NCI-H1436 (cell line): ENCODE measurements around the gene SLC24A5.

Experiments
- DNase-seq: peaks from one replicate; lab custom pipeline; 2025; lab: John Stamatoyannopoulos, UW

SLC24A5 gene

GRCh38 chr15:48112242-48112641 lies 8.5 kb upstream of the SLC24A5 start:
- DNase-seq: peak; percentile 25

- no peak for DNase-seq
These were observed 1.5 kb upstream of the SLC24A5 start for GRCh38 chr15:48119277-48119676.

- no peak for DNase-seq
These were observed 1.1 kb downstream of the SLC24A5 start for GRCh38 chr15:48121849-48122248.

- DNase-seq: no peak
These were observed 6.0 kb downstream of the SLC24A5 start for GRCh38 chr15:48126667-48127355.

DNA sequence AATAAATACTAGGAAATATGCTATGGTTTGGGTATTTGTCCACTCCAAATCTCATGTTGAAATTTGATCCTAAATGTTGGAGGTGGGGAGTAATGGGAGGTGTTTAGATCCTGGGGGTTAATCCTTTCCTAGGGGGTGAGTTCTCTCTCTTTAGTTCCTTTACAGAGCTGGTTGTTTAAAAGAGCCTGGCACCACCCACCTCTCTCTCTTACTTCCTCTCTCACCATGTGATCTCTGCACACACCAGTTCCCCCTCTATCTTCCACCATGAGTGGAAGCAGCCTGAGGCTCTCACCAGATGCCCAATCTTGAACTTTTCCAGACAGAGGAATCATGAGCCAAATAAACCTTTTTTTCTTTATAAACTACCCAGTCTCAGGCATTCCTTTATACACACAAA lies 10.5 kb downstream of the SLC24A5 start:
- DNase-seq: no peak

- DNase-seq: no peak
These were observed 12.1 kb downstream of the SLC24A5 start for GRCh38 chr15:48132874-48133273.

DNA sequence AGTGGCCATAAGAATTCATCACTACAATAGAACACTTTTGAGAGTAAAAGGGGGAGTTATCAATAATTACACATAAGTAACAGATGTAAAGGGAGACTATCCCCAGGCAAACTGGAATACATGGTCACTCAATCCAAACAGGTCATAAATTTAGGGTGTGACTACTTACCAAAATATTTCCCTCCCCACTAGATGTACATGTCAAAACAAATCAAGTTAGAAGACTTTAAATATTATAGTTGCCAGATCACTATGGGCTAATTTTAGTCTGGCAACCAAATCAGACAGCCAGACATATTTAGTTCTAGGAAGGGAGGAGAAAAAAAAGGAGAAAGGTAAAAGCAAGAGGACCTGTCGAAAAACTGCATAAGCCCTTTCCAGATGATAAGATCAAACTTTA lies 23.1 kb downstream of the SLC24A5 start:
- DNase-seq: no peak

DNA sequence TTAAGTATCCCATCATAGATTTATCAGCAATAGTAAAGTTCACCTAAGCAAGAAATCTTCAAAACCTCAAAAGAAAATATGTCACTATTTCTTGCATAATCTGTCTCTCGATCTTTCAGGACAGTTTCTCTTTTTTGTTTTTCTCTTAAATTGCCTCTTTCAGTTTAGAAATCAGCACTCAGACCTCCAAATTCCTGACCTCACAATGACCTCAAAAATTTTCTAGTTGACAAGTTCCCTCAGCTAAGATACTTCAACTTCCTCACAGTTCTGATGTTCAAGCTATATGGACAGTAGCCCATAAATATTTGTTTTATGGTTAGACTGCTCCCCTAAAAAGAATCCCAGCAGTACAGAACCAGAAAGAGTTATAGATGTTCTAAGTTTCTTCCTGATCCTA lies 24.1 kb downstream of the SLC24A5 start:
- DNase-seq: no peak

DNA sequence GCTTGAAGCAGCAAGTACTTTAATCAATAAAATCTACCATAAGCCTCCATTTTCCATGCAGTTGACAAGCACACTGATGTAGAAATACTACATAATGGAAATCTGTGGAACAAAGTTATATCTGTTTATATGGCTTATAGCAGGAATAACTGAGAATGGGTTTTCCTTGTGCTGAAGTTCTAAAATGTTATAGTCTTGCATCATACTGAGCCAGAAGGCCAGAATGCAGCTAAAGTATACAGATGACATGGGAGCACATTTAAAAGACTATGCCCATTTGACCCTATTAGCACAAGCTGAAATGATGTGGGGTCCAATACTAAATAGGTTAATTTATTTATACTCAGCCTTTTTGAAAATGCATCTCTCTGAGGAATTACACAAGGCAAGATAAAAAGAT lies 25.1 kb downstream of the SLC24A5 start:
- DNase-seq: no peak

GRCh38 chr15:48147358-48147757 lies 26.6 kb downstream of the SLC24A5 start:
- DNase-seq: no peak

DNA sequence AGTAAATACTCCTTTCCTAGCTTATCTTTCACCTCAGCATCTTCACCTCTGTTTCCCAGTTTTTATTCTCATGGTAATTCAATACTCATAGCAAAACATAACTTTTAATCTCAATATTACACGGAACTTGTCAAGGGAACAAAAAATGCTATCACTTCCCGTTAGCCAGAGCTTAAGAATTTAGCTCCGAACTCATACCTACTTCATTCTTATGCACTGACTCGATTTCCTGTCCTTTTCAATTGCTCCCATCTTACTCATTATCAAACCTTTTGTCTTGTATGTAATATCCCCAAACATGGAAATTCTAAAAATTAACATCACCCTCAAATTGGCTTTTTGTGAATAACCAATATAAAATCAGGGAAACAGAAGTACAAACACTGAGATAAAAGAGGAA lies 29.1 kb downstream of the SLC24A5 start:
- DNase-seq: no peak

DNA sequence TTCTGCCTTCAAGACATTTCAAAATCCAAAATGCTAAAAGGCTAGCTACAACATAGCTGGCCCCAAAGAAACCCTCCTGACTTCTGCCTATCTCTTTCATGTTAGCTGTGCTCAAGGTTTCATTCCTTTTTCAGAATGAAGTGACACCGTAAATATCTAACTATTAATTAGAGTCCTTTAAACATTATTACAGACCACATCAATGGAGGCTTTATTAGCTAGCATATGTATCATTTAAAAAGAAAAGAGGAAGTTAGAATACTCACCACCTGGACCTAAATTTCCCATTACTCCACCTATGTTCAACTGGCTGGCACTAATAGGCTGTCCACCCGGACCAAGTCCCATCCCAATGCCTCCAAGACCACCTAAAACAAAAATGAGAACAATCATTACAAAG lies 32.7 kb downstream of the SLC24A5 start:
- no peak for DNase-seq

DNA sequence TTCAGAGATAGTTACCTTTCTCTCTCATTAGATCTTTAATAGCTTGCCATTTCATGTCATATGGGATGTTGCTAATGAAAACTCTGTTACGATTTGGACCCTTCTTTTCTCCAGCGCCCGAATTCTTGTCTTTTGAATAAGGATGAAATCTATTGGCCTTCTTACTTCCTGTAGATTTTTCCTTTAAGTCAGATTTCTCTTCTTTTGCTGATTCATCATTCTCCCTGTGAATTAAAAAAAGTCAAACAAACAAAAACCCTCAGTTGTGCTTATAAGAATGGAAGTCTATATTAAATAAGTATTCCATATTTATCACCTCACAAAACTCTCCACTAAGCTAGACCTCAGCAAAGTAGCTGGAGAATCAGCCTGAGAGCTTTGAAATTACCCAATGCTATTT lies 47.8 kb downstream of the SLC24A5 start:
- no peak for DNase-seq

DNA sequence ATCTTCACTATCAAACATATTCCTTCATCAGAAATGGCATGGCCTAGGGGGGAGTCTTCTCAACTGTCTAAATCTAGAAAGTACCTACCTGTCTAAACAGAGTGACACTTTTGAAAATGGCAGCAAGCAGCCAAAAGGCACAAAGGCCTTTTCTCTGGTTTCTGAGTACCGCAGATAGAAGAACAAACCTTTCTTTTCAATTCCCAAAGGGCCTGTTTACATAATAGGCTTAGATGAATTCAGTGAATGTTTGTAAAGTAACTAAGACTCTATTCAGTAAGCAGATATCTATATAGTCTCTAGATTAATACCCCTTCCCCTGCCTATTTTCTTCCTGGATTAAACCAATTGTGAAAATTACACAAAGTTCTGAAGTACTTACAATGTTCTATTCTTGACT lies 50.2 kb downstream of the SLC24A5 start:
- peak; percentile 22 for DNase-seq

DNA sequence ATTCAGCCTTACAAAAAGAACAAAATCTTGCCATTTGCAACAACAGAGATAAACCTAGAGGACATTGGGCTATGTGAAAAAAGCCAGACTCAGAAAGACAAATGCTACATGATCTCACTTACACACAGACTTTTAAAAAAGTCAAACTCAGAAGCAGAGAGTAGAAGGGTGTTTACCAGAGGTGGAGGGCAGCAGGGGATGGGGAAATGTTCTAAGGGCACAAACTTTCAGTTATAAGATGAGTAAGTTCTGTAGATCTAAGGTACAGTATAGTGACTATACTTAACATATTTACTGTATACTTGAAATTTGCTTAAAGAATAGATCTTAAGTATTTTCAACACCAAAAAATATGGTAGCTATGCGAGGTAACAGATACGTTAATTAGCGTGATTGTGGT lies 54.3 kb downstream of the SLC24A5 start:
- no peak for DNase-seq

DNA sequence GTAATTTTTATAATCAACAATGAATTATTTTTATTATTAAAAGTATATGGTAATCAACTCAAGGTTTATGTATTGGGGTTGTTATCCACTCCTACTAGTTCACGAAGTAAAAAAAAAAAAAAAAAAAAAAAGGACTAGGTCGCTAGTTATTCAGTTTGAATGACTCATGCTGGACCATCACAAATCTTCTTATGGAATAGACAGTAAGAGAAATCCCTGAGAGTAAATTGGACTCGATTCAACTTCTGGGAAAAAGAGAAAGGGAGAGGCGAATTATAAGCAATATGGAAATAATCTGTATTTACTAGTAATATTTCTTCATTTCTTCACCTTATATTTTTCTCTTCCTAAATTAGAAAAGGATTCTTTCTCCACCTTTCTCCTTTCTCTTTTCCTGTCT lies 55.3 kb downstream of the SLC24A5 start:
- DNase-seq: no peak

- no peak for DNase-seq
These were observed 56.2 kb downstream of the SLC24A5 start for GRCh38 chr15:48176957-48177356.

DNA sequence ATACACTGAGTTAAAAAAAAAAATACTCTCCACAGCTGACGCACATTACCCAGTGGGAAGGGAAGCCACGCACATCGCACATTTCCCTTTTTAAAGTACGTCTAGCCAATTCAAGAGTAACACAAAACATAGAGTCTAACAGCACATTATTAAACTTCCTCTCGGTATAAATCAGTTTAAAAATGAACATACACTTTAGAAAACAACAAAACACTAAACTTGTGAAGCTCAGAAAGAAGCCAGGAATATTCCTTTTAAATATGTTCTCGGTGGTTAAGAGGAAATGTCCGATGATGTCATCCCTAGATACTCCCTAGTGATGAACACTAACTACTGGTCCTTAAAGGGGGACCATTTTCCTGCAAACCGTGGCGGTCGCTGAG lies 56.6 kb downstream of the SLC24A5 start:
- peak; percentile 56 for DNase-seq

GRCh38 chr15:48177766-48178647 lies 57.2 kb downstream of the SLC24A5 start, which contains the start of gene MYEF2:
Gene MYEF2, minus strand, starts transcription at chr15:48178295. Its CDS starts 58 bp downstream, at chr15:48178237.
- DNase-seq: peak; percentile 90

DNA sequence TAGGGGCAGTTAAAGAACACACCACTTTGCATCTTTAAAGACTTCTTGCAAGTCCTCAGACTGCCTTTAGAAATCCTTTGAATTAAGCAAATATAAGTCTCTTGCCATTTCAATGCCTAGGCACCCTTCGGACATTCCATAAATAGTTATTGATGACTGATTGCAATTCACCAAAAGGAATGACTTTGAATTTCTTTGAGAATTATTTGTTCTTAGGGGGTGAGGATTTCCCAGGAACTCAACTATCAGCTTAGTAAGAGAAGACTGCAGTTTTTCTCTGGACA lies 57.8 kb downstream of the SLC24A5 start:
- no peak for DNase-seq

DNA sequence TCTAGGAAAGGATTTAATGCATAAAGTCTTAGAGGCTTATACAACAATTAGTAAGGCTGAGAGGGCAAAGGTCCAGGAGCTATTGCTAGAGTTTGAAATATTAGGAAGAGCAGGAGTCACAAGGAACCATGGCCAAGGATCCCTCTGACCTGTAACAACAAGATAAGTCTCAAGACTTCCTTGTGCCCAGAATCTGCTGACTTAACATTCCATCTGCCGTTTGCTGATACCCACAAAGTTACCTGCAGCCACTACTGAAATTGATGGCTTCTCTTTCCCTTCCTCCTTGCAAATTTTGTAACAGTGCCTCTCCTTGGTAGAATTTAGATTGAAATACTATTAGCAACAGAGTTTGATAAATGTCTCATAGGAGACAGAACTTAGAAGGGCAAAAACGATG lies 62.0 kb downstream of the SLC24A5 start:
- DNase-seq: no peak

DNA sequence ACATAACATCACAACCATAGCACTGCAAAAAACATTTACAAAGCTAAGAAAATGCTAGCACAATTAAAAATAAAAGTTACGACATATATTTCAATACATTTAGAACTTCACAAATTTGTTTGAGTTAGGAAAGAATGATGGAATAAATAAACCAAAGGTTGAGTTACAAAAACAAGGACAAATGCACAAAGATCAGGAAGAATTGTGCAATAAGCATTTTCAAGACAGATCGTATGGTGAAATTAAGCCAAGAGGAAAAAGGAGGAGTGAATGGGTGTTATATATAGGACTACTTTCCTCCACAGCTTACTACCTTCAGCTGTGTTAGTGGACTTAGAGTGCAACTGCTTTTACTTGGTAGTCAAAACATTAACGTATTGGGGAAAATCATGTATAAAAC lies 64.7 kb downstream of the SLC24A5 start:
- DNase-seq: no peak

DNA sequence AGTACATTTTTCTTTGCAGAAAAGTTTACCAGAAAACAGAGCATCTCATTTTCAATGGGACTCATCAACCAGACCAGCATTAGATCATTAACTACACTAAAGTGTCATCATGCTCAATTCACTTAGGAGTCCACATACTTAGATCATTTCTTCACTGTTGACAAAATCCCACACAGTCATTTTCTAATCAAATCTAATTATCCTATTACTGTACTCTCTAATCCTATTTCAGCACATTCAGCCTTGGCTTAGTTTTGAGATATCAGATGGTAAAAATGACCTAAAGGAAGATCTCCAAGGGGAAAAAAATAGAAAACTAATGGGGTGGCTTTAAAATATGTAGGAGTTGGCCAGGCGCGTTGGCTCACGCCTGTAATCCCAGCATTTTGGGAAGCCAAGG lies 65.5 kb downstream of the SLC24A5 start:
- DNase-seq: no peak
